Measurements from ENCODE around the gene LIME1.
A peak's percentile ranks its signal among the peaks of the same experiment; 100 is the strongest.

LIME1 gene

GRCh38 chr20:63692436-63693082, 43.9 kb upstream of the LIME1 start:
- H3K27me3 ChIP-seq (ENCODE audit: control insufficient read depth in 2 of 2, insufficient read depth in 2 of 2, low read length in 2 of 2) = no peaks in the 10 kb centered on the region
- H3K4me1 ChIP-seq (ENCODE audit: control insufficient read depth in 2 of 2, insufficient read depth in 2 of 2, low read length in 2 of 2) = peaks cover 41 to 50% of the 10 kb centered on the region in 2 donors
- no peak overlapping the region for H3K4me3 ChIP-seq (ENCODE audit: low read length in 2 of 2)
- peak overlapping the region in 1 of 2 donors; percentile 30 for H3K27ac ChIP-seq (ENCODE audit: low read depth in 2 of 2, low read length in 2 of 2)
- H3K9ac ChIP-seq (ENCODE audit: low read depth in 1 of 2, low read length in 2 of 2) = peak overlapping the region in 1 of 2 donors; percentile 3
- H3K9me3 ChIP-seq (ENCODE audit: control insufficient read depth in 2 of 2, low read length in 2 of 2) = no peaks in the 10 kb centered on the region
- H3K36me3 ChIP-seq (ENCODE audit: control insufficient read depth in 2 of 2, insufficient read depth in 2 of 2, low read length in 2 of 2) = peaks cover 0 to 3% of the 10 kb centered on the region in 2 donors

GRCh38 chr20:63693083-63693732, 43.3 kb upstream of the LIME1 start:
- H3K9ac ChIP-seq (ENCODE audit: low read depth in 1 of 2, low read length in 2 of 2) = no peak overlapping the region
- H3K36me3 ChIP-seq (ENCODE audit: control insufficient read depth in 2 of 2, insufficient read depth in 2 of 2, low read length in 2 of 2) = peaks cover 0 to 3% of the 10 kb centered on the region in 2 donors
- H3K9me3 ChIP-seq (ENCODE audit: control insufficient read depth in 2 of 2, low read length in 2 of 2) = no peaks in the 10 kb centered on the region
- no peak overlapping the region for H3K4me3 ChIP-seq (ENCODE audit: low read length in 2 of 2)
- H3K27me3 ChIP-seq (ENCODE audit: control insufficient read depth in 2 of 2, insufficient read depth in 2 of 2, low read length in 2 of 2) = no peaks in the 10 kb centered on the region
- peaks cover 40 to 47% of the 10 kb centered on the region in 2 donors for H3K4me1 ChIP-seq (ENCODE audit: control insufficient read depth in 2 of 2, insufficient read depth in 2 of 2, low read length in 2 of 2)
- no peak overlapping the region for H3K27ac ChIP-seq (ENCODE audit: low read depth in 2 of 2, low read length in 2 of 2)

GRCh38 chr20:63693733-63694583, 42.5 kb upstream of the LIME1 start:
- peaks cover 40 to 47% of the 10 kb centered on the region in 2 donors for H3K4me1 ChIP-seq (ENCODE audit: control insufficient read depth in 2 of 2, insufficient read depth in 2 of 2, low read length in 2 of 2)

GRCh38 chr20:63694584-63695423, 41.7 kb upstream of the LIME1 start:
- H3K4me3 ChIP-seq (ENCODE audit: low read length in 2 of 2) = no peak overlapping the region
- H3K4me1 ChIP-seq (ENCODE audit: control insufficient read depth in 2 of 2, insufficient read depth in 2 of 2, low read length in 2 of 2) = peaks cover 34 to 41% of the 10 kb centered on the region in 2 donors
- H3K27ac ChIP-seq (ENCODE audit: low read depth in 2 of 2, low read length in 2 of 2) = no peak overlapping the region
- H3K9me3 ChIP-seq (ENCODE audit: control insufficient read depth in 2 of 2, low read length in 2 of 2) = no peaks in the 10 kb centered on the region
- no peak overlapping the region for H3K9ac ChIP-seq (ENCODE audit: low read depth in 1 of 2, low read length in 2 of 2)
- H3K27me3 ChIP-seq (ENCODE audit: control insufficient read depth in 2 of 2, insufficient read depth in 2 of 2, low read length in 2 of 2) = no peaks in the 10 kb centered on the region
- H3K36me3 ChIP-seq (ENCODE audit: control insufficient read depth in 2 of 2, insufficient read depth in 2 of 2, low read length in 2 of 2) = peaks cover 0 to 3% of the 10 kb centered on the region in 2 donors

More at GRCh38 chr20:63693733-63694583, 42.5 kb upstream of the LIME1 start:
- H3K27ac ChIP-seq (ENCODE audit: low read depth in 2 of 2, low read length in 2 of 2) = no peak overlapping the region
- H3K27me3 ChIP-seq (ENCODE audit: control insufficient read depth in 2 of 2, insufficient read depth in 2 of 2, low read length in 2 of 2) = no peaks in the 10 kb centered on the region
- H3K9me3 ChIP-seq (ENCODE audit: control insufficient read depth in 2 of 2, low read length in 2 of 2) = no peaks in the 10 kb centered on the region
- H3K4me3 ChIP-seq (ENCODE audit: low read length in 2 of 2) = no peak overlapping the region
- H3K36me3 ChIP-seq (ENCODE audit: control insufficient read depth in 2 of 2, insufficient read depth in 2 of 2, low read length in 2 of 2) = peaks cover 0 to 3% of the 10 kb centered on the region in 2 donors
- H3K9ac ChIP-seq (ENCODE audit: low read depth in 1 of 2, low read length in 2 of 2) = no peak overlapping the region

GRCh38 chr20:63695424-63696305, 40.8 kb upstream of the LIME1 start:
- no peaks in the 10 kb centered on the region for H3K27me3 ChIP-seq (ENCODE audit: control insufficient read depth in 2 of 2, insufficient read depth in 2 of 2, low read length in 2 of 2)
- peaks cover 0 to 3% of the 10 kb centered on the region in 2 donors for H3K36me3 ChIP-seq (ENCODE audit: control insufficient read depth in 2 of 2, insufficient read depth in 2 of 2, low read length in 2 of 2)
- H3K4me3 ChIP-seq (ENCODE audit: low read length in 2 of 2) = no peak overlapping the region
- H3K27ac ChIP-seq (ENCODE audit: low read depth in 2 of 2, low read length in 2 of 2) = no peak overlapping the region
- no peaks in the 10 kb centered on the region for H3K9me3 ChIP-seq (ENCODE audit: control insufficient read depth in 2 of 2, low read length in 2 of 2)
- no peak overlapping the region for H3K9ac ChIP-seq (ENCODE audit: low read depth in 1 of 2, low read length in 2 of 2)
- peaks cover 32 to 35% of the 10 kb centered on the region in 2 donors for H3K4me1 ChIP-seq (ENCODE audit: control insufficient read depth in 2 of 2, insufficient read depth in 2 of 2, low read length in 2 of 2)

- Histone ChIP-seq H3K27me3 (ENCODE audit: control insufficient read depth in 2 of 2, insufficient read depth in 2 of 2, low read length in 2 of 2) (no peaks in the 10 kb centered on the region), H3K4me3 (ENCODE audit: low read length in 2 of 2) (no peak overlapping the region), H3K4me1 (ENCODE audit: control insufficient read depth in 2 of 2, insufficient read depth in 2 of 2, low read length in 2 of 2) (peaks cover 26 to 29% of the 10 kb centered on the region in 2 donors), H3K27ac (ENCODE audit: low read depth in 2 of 2, low read length in 2 of 2) (no peak overlapping the region), H3K9ac (ENCODE audit: low read depth in 1 of 2, low read length in 2 of 2) (no peak overlapping the region), H3K9me3 (ENCODE audit: control insufficient read depth in 2 of 2, low read length in 2 of 2) (no peaks in the 10 kb centered on the region), H3K36me3 (ENCODE audit: control insufficient read depth in 2 of 2, insufficient read depth in 2 of 2, low read length in 2 of 2) (peaks cover 0 to 3% of the 10 kb centered on the region in 2 donors)
These were observed 40.2 kb upstream of the LIME1 start for GRCh38 chr20:63696306-63696627.

GRCh38 chr20:63696628-63697356, 39.7 kb upstream of the LIME1 start, which contains the start of gene TNFRSF6B:
Gene TNFRSF6B, plus strand, starts transcription at chr20:63696652. Its CDS starts 116 bp downstream, at chr20:63696768.
- Histone ChIP-seq H3K4me1 (ENCODE audit: control insufficient read depth in 2 of 2, insufficient read depth in 2 of 2, low read length in 2 of 2) (peaks cover 20 to 24% of the 10 kb centered on the region in 2 donors), H3K4me3 (ENCODE audit: low read length in 2 of 2) (peak within 1 kb of the TSS; percentile 13 to 19), H3K27ac (ENCODE audit: low read depth in 2 of 2, low read length in 2 of 2) (no peak within 1 kb of the TSS), H3K36me3 (ENCODE audit: control insufficient read depth in 2 of 2, insufficient read depth in 2 of 2, low read length in 2 of 2) (peaks cover 0 to 3% of the 10 kb centered on the region in 2 donors), H3K9ac (ENCODE audit: low read depth in 1 of 2, low read length in 2 of 2) (no peak within 1 kb of the TSS), H3K27me3 (ENCODE audit: control insufficient read depth in 2 of 2, insufficient read depth in 2 of 2, low read length in 2 of 2) (no peaks in the 10 kb centered on the region), H3K9me3 (ENCODE audit: control insufficient read depth in 2 of 2, low read length in 2 of 2) (no peaks in the 10 kb centered on the region)

GRCh38 chr20:63697357-63697867, 39.1 kb upstream of the LIME1 start:
- Histone ChIP-seq H3K4me1 (ENCODE audit: control insufficient read depth in 2 of 2, insufficient read depth in 2 of 2, low read length in 2 of 2) (peaks cover 15 to 18% of the 10 kb centered on the region in 2 donors), H3K27ac (ENCODE audit: low read depth in 2 of 2, low read length in 2 of 2) (no peak overlapping the region), H3K4me3 (ENCODE audit: low read length in 2 of 2) (peak overlapping the region in 1 of 2 donors; percentile 13), H3K27me3 (ENCODE audit: control insufficient read depth in 2 of 2, insufficient read depth in 2 of 2, low read length in 2 of 2) (no peaks in the 10 kb centered on the region), H3K36me3 (ENCODE audit: control insufficient read depth in 2 of 2, insufficient read depth in 2 of 2, low read length in 2 of 2) (peaks cover 0 to 3% of the 10 kb centered on the region in 2 donors), H3K9me3 (ENCODE audit: control insufficient read depth in 2 of 2, low read length in 2 of 2) (no peaks in the 10 kb centered on the region), H3K9ac (ENCODE audit: low read depth in 1 of 2, low read length in 2 of 2) (no peak overlapping the region)
